ENCODE results near the gene PLD6. TPM values are rescaled to one million over a fixed set of nuclear protein-coding genes. Genes with fewer than 3 reads are reported as not detected.
"Not testable (repeated sequence)": the region's sequence is repeated elsewhere in the genome, so short reads cannot be mapped to it uniquely, and the experiment has no call there.

Gene PLD6
- total RNA-seq, 1 experiment from 2014 or later = 1.2 TPM

GRCh38 chr17:17196776-17197175, 9.4 kb downstream of the PLD6 start:
- Mint-ChIP-seq H3K27ac (no peak overlapping the region), H3K27me3 (ENCODE audit: low read depth) (no peaks in the 10 kb centered on the region), H3K9me3 (no peaks in the 10 kb centered on the region), H3K4me1 (no peaks in the 10 kb centered on the region), H3K36me3 (no peaks in the 10 kb centered on the region), H3K4me3 (no peak overlapping the region)
- DNase-seq (ENCODE audit: low spot score) (no peak), ATAC-seq (no peak)
- TF ChIP-seq KAT7 (CRISPR knock-in tag; IDR thresholded peaks at IDR 0.05; ENCODE audit: borderline replicate concordance) (no peak), JAZF1 (CRISPR knock-in tag; IDR thresholded peaks at IDR 0.05) (no peak), ZNF317 (CRISPR knock-in tag; IDR thresholded peaks at IDR 0.05; ENCODE audit: borderline replicate concordance, low read depth) (no peak), ZNF121 (CRISPR knock-in tag; IDR thresholded peaks at IDR 0.05) (no peak), RELA (CRISPR knock-in tag; IDR thresholded peaks at IDR 0.05; ENCODE audit: borderline replicate concordance) (no peak), E2F5 (CRISPR knock-in tag; IDR thresholded peaks at IDR 0.05) (no peak), ATF3 (CRISPR knock-in tag; conservative IDR thresholded peaks at IDR 0.05) (no peak), MYBL2 (CRISPR knock-in tag; IDR thresholded peaks at IDR 0.05) (no peak), ZNF219 (CRISPR knock-in tag; IDR thresholded peaks at IDR 0.05; ENCODE audit: borderline replicate concordance) (no peak), ATF6 (CRISPR knock-in tag; IDR thresholded peaks at IDR 0.05) (no peak), AR (CRISPR knock-in tag; IDR thresholded peaks at IDR 0.05) (no peak), ZSCAN18 (CRISPR knock-in tag; IDR thresholded peaks at IDR 0.05) (no peak), FOXP1 (CRISPR knock-in tag; IDR thresholded peaks at IDR 0.05; ENCODE audit: borderline replicate concordance) (no peak), ZNF512 (CRISPR knock-in tag; IDR thresholded peaks at IDR 0.05; ENCODE audit: borderline replicate concordance) (no peak), TEAD1 (CRISPR knock-in tag; IDR thresholded peaks at IDR 0.05) (no peak), NR2C2 (CRISPR knock-in tag; IDR thresholded peaks at IDR 0.05) (no peak), FOXK1 (CRISPR knock-in tag; IDR thresholded peaks at IDR 0.05) (no peak)
- CTCF ChIA-PET = interaction anchor here (1.4 kb wide), 1 partner anchor 55 kb away, joined by 8 read pairs; no protein-coding TSS in a partner anchor
- POLR2A ChIA-PET = no interaction called here

- H3K4me3 Mint-ChIP-seq; CTCF ChIA-PET; POLR2A ChIA-PET; DNase-seq (ENCODE audit: low spot score); H3K36me3 Mint-ChIP-seq; H3K4me1 Mint-ChIP-seq; H3K9me3 Mint-ChIP-seq; H3K27me3 Mint-ChIP-seq (ENCODE audit: low read depth); ATAC-seq; H3K27ac Mint-ChIP-seq: not testable (repeated sequence)
Observed at GRCh38 chr17:17195466-17195865, 10.7 kb downstream of the PLD6 start.

Measured in WTC11 (cell line).